OCI-LY7 (cell line): ENCODE data around the gene ILKAP. TPM values are rescaled to one million over a fixed set of nuclear protein-coding genes. Genes with fewer than 3 reads are reported as not detected.

Experiments
- BruUV-seq: library from RNA; stranded (reverse); fragments of 400-500 nt; replicated peaks from 2 replicates; lab custom pipeline; 2021; lab: Mats Ljungman, UMichigan
- CTCF ChIA-PET: fragments of 300-600 bp; sonication (Branson Sonifier 250); formaldehyde crosslinking; loops from one replicate; lab custom pipeline; 2022; ENCODE audit warnings: antibody characterized with exemption; ENCODE audit not compliant: unreplicated experiment; lab: Charles Lee
- POLR2A ChIA-PET: fragments of 300-600 bp; sonication (Branson Sonifier 250); formaldehyde crosslinking; loops from one replicate; lab custom pipeline; 2022; ENCODE audit warnings: antibody characterized with exemption; lab: Charles Lee
- DNase-seq: peaks from one replicate; pipeline ENCODE4 v3.0.0-alpha.2; 2015; ENCODE audit warnings: low spot score
- H2AFZ ChIP-seq: fragments of 200-600 bp; sonication (generic), shearing (Covaris generic); 2 replicates; pipeline ENCODE4 v1.6.1; 2014; ENCODE audit warnings: mild to moderate bottlenecking, antibody characterized with exemption, low read length, moderate library complexity
- H3K27ac ChIP-seq: fragments of 200-600 bp; sonication (generic); 2 replicates; pipeline ENCODE4 v1.5.1; 2014; ENCODE audit warnings: mixed run types, low read depth, mild to moderate bottlenecking, moderate library complexity, low read length, inconsistent platforms; ENCODE audit not compliant: poor library complexity, severe bottlenecking
- H3K36me3 ChIP-seq: fragments of 200-600 bp; sonication (generic); 2 replicates; pipeline ENCODE4 v1.6.1; 2014; ENCODE audit warnings: mild to moderate bottlenecking, antibody characterized with exemption, low read length, moderate library complexity, mixed read lengths; ENCODE audit not compliant: insufficient read depth
- H3K4me1 ChIP-seq: fragments of 200-600 bp; sonication (generic); 2 replicates; pipeline ENCODE4 v1.5.1; 2014; ENCODE audit warnings: mild to moderate bottlenecking, low read length; ENCODE audit not compliant: insufficient read depth, poor library complexity, severe bottlenecking
- H3K4me2 ChIP-seq: fragments of 200-600 bp; sonication (generic); 2 replicates; pipeline ENCODE4 v1.6.1; 2014; ENCODE audit warnings: mild to moderate bottlenecking, low read length
- H3K4me3 ChIP-seq: fragments of 200-600 bp; sonication (generic); 2 replicates; pipeline ENCODE4 v1.5.1; 2014; ENCODE audit warnings: mild to moderate bottlenecking, low read depth, low read length; ENCODE audit not compliant: poor library complexity, severe bottlenecking
- H3K79me2 ChIP-seq: fragments of 200-600 bp; sonication (generic); 2 replicates; pipeline ENCODE4 v1.6.1; 2016; ENCODE audit warnings: low read depth, mild to moderate bottlenecking, low read length, moderate library complexity, mixed read lengths; ENCODE audit not compliant: insufficient read depth
- H3K9me2 ChIP-seq: fragments of 200-600 bp; sonication (generic); 2 replicates; pipeline ENCODE4 v1.6.1; 2016; ENCODE audit warnings: mild to moderate bottlenecking, low read length, mixed read lengths; ENCODE audit not compliant: insufficient read depth
- H3K9me3 ChIP-seq: fragments of 200-600 bp; sonication (generic); 2 replicates; pipeline ENCODE4 v1.6.1; 2014; ENCODE audit warnings: mild to moderate bottlenecking, mixed run types, low read length, mixed read lengths
- H4K20me1 ChIP-seq: fragments of 200-600 bp; sonication (generic); 2 replicates; pipeline ENCODE4 v1.6.1; 2014; ENCODE audit warnings: mild to moderate bottlenecking, antibody characterized with exemption, low read length, moderate library complexity, mixed read lengths; ENCODE audit not compliant: insufficient read depth
- EZH2phosphoT487 ChIP-seq: fragments of 200-600 bp; sonication (generic); IDR thresholded peaks from 2 replicates; pipeline ENCODE4 v1.6.1; 2018; ENCODE audit warnings: low read depth, borderline replicate concordance, mild to moderate bottlenecking, mixed run types, antibody characterized with exemption, low read length, moderate library complexity, mixed read lengths
- intact Hi-C: fragments of 100-400 bp; cut with micrococcal nuclease; formaldehyde crosslinking; loops from one replicate; pipeline ENCODE4 v1.10.0; 2022; ENCODE audit not compliant: unreplicated experiment
- total RNA-seq, 2 experiments: library from RNA; depleted of rRNA in 1 of 2; stranded (reverse); fragments of >200 nt in 1 of 2; shearing (Covaris generic) in 1 of 2; gene quantifications; 2 replicates each; pipeline ENCODE4 v1.2.3, GENCODE V29; 2014 to 2022
- TF ChIP-seq, protein P1 (sequence below): fragments of 200-600 bp; sonication (generic); conservative IDR thresholded peaks from 2 replicates; pipeline ENCODE4 v1.5.1; 2014; ENCODE audit warnings: mild to moderate bottlenecking, antibody characterized with exemption, low read length, moderate library complexity, mixed read lengths

ILKAP gene
- total RNA-seq, 2 experiments from 2014 or later, result 33.1 to 61.8 TPM

DNA sequence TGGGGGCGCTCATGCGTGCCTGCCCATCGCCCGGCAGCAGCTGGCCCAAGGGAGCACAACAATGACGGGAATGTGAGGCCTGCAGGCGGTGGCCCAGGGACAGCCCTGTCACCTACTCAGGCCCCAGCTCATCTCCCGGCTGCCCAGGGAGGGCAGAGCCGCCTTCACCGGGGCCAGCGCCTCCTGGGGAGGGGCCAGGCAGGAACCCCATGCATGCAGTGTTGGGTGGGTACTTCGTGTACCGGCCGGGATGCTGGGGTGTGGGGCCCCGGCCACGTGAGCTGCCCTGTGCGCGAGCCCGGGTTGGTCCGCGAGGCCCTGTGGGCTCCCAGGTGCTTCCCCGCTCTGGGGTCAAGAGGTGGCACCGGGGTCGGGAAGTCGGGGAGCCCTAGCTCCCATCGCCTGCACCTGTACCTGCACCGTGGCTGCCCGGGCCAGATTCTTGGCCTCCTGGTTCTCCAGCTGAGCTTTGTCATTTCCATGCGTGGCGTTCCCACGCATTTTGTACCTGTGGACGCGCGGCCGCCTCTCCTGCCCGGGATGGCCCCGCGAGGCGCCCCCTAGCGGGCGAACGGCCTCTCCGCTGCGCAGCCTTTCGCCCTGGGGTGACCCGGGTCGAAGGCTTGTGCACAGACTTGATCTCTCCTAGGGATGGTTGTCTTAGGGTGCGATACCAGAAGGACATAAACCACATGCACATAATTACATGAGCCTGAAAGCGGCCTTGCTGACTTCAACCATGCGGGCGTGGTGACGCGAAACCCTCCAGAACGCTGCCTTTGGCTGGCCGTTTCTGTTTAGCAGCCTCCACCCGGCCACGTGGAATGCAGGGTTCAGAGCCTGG, 64.1 kb downstream of the ILKAP start:
- peak overlapping the region; percentile 51 for H3K4me2 ChIP-seq
- TF ChIP-seq EZH2phosphoT487, result no peak
- TF ChIP-seq, protein P1, sequence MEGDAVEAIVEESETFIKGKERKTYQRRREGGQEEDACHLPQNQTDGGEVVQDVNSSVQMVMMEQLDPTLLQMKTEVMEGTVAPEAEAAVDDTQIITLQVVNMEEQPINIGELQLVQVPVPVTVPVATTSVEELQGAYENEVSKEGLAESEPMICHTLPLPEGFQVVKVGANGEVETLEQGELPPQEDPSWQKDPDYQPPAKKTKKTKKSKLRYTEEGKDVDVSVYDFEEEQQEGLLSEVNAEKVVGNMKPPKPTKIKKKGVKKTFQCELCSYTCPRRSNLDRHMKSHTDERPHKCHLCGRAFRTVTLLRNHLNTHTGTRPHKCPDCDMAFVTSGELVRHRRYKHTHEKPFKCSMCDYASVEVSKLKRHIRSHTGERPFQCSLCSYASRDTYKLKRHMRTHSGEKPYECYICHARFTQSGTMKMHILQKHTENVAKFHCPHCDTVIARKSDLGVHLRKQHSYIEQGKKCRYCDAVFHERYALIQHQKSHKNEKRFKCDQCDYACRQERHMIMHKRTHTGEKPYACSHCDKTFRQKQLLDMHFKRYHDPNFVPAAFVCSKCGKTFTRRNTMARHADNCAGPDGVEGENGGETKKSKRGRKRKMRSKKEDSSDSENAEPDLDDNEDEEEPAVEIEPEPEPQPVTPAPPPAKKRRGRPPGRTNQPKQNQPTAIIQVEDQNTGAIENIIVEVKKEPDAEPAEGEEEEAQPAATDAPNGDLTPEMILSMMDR, result peak; percentile 89
- no TSS peak for BruUV-seq
- ChIA-PET CTCF (interaction anchor here (0.7 to 1.3 kb wide), 4 partner anchors 8 to 56 kb away, joined by 3 to 4 read pairs (median 4); no protein-coding TSS in a partner anchor), POLR2A (interaction anchor here (0.6 to 1.4 kb wide), 3 partner anchors 31 to 217 kb away, joined by 3 to 6 read pairs (median 3); no protein-coding TSS in a partner anchor)
- peak; percentile 55 for DNase-seq
- H3K36me3 ChIP-seq, result no peaks in the 10 kb centered on the region
- intact Hi-C loops, result loop anchor here (1.0 kb wide), 1 partner anchor 32 kb away; no protein-coding TSS in a partner anchor
- H3K79me2 ChIP-seq, result no peaks in the 10 kb centered on the region
- H3K9me2 ChIP-seq, result no peaks in the 10 kb centered on the region
- no peak overlapping the region for H3K27ac ChIP-seq
- peak overlapping the region; percentile 22 for H3K4me3 ChIP-seq
- H3K9me3 ChIP-seq, result no peaks in the 10 kb centered on the region
- peaks cover 16% of the 10 kb centered on the region for H3K4me1 ChIP-seq
- H2AFZ ChIP-seq, result peak overlapping the region; percentile 48; the same call in 1 of the 2 replicates
- H4K20me1 ChIP-seq, result no peaks in the 10 kb centered on the region

GRCh38 chr2:238138331-238139195, 64.9 kb downstream of the ILKAP start, which contains the start of gene KLHL30:
Gene KLHL30 (plus strand): TSS chr2:238138668. CDS start chr2:238140755, 2,087 bp downstream.
- BruUV-seq, result no TSS peak
- TF ChIP-seq, protein P1, result no peak
- TF ChIP-seq EZH2phosphoT487, result no peak
- peak within 1 kb of the TSS; percentile 48; the same call in 1 of the 2 replicates for H2AFZ ChIP-seq
- no peaks in the 10 kb centered on the region for H3K9me3 ChIP-seq
- no peaks in the 10 kb centered on the region for H3K36me3 ChIP-seq
- H3K27ac ChIP-seq, result no peak within 1 kb of the TSS
- H3K9me2 ChIP-seq, result no peaks in the 10 kb centered on the region
- intact Hi-C loops, result loop anchor here (1.0 kb wide), 1 partner anchor 31 kb away; no protein-coding TSS in a partner anchor
- CTCF ChIA-PET, result interaction anchor here (0.6 to 1.3 kb wide), 5 partner anchors 9 to 356 kb away, joined by 3 to 6 read pairs (median 4); no protein-coding TSS in a partner anchor
- H3K4me1 ChIP-seq, result peaks cover 16% of the 10 kb centered on the region
- H4K20me1 ChIP-seq, result no peaks in the 10 kb centered on the region
- H3K79me2 ChIP-seq, result no peaks in the 10 kb centered on the region
- DNase-seq, result no peak
- POLR2A ChIA-PET, result interaction anchor here (0.6 to 1.4 kb wide), 4 partner anchors 30 to 218 kb away, joined by 3 to 6 read pairs (median 3); no protein-coding TSS in a partner anchor
- H3K4me2 ChIP-seq, result peak within 1 kb of the TSS; percentile 51
- peak within 1 kb of the TSS; percentile 22 for H3K4me3 ChIP-seq
